HFF-Myc (cell line): ENCODE measurements around the gene ACER2.

Experiments used
- DNase-seq: peaks from one replicate; pipeline ENCODE4 v3.0.0-alpha.2; 2011; ENCODE audit warnings: low read depth; ENCODE audit errors: extremely low read depth
- H3K4me3 ChIP-seq: replicated peaks from 2 replicates; pipeline ENCODE4 v1.5.1; 2011; ENCODE audit warnings: low read depth, mild to moderate bottlenecking, control low read depth, low read length
- TF ChIP-seq, protein P1 (sequence below): IDR thresholded peaks from 2 replicates; pipeline ENCODE4 v1.5.1; 2012; ENCODE audit warnings: mild to moderate bottlenecking, low read depth, low read length, control low read depth; ENCODE audit errors: missing control alignments

Gene ACER2

DNA sequence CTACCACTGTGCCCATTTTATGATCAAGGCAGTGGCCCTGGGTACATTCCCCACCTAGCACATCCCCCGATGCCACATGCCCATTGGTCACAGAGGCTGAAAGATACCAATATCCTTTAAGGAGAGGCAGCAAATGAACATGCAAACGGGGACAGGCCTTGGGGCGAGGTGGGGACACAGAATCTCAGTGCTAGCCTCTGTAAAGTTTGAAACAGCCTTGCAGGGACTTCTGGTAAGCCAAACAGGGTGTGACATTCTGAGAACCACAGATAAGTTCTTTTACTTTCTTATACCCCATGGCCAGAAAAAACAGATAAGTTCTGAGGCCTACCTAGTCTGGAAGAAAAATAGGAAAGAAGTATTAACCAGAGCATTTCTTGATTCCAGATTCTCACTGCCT, 60.5 kb downstream of the ACER2 start:
- DNase-seq = no peak
- TF ChIP-seq, protein P1, sequence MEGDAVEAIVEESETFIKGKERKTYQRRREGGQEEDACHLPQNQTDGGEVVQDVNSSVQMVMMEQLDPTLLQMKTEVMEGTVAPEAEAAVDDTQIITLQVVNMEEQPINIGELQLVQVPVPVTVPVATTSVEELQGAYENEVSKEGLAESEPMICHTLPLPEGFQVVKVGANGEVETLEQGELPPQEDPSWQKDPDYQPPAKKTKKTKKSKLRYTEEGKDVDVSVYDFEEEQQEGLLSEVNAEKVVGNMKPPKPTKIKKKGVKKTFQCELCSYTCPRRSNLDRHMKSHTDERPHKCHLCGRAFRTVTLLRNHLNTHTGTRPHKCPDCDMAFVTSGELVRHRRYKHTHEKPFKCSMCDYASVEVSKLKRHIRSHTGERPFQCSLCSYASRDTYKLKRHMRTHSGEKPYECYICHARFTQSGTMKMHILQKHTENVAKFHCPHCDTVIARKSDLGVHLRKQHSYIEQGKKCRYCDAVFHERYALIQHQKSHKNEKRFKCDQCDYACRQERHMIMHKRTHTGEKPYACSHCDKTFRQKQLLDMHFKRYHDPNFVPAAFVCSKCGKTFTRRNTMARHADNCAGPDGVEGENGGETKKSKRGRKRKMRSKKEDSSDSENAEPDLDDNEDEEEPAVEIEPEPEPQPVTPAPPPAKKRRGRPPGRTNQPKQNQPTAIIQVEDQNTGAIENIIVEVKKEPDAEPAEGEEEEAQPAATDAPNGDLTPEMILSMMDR = no peak
- H3K4me3 ChIP-seq = no peak overlapping the region

DNA sequence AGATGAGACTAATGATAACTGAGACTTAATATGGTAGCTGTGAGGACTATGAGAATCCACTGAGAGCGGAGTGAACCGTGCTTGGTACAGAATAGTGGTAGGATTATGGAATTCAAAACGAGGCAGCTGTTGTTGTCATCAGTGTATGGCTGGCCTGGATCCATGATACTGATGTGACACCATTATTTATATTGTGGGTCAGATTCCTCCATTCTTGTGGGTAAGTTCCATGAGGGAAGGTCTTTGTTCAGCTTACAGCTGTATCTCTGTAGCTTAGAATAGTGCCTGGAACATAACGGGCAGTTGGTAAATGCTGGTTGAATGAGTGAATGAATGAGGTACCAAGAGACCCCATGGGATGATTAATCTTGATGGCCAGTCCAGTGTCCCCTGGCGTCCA, 61.8 kb downstream of the ACER2 start:
- DNase-seq = no peak
- TF ChIP-seq, protein P1 = no peak
- no peak overlapping the region for H3K4me3 ChIP-seq

DNA sequence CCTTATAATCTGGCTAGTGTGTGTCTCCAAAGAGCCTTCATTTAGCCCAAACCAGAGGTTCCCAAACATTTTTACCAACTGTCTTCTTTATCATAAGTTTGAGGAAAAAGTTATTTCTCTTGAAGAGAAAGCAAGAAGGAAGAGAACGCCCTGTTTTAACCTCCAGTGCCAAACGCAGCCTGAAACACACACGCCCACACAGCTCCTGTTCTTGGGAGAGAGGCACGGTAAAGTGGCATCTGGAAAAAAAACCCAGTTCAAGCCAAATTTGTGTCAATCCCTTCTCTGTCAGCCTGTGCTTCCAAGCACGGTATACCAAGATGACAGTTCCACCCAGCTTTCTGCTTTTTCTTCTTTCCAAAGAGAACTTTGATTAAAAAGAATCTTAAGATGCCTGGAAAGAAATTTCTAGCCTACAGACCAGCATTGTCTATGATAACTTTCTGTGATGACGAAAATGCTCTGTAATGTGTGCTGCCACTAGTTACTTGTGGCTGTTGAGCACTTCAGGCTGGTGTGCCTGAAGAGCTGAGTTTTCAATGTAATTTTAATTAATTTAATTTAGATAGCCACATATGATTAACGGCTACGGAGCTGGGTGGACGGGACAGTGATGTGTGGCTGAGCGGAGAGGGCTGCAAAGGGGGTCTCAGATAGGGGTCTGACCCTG, 62.3 kb downstream of the ACER2 start:
- H3K4me3 ChIP-seq = no peak overlapping the region
- no peak for DNase-seq
- TF ChIP-seq, protein P1 = no peak

DNA sequence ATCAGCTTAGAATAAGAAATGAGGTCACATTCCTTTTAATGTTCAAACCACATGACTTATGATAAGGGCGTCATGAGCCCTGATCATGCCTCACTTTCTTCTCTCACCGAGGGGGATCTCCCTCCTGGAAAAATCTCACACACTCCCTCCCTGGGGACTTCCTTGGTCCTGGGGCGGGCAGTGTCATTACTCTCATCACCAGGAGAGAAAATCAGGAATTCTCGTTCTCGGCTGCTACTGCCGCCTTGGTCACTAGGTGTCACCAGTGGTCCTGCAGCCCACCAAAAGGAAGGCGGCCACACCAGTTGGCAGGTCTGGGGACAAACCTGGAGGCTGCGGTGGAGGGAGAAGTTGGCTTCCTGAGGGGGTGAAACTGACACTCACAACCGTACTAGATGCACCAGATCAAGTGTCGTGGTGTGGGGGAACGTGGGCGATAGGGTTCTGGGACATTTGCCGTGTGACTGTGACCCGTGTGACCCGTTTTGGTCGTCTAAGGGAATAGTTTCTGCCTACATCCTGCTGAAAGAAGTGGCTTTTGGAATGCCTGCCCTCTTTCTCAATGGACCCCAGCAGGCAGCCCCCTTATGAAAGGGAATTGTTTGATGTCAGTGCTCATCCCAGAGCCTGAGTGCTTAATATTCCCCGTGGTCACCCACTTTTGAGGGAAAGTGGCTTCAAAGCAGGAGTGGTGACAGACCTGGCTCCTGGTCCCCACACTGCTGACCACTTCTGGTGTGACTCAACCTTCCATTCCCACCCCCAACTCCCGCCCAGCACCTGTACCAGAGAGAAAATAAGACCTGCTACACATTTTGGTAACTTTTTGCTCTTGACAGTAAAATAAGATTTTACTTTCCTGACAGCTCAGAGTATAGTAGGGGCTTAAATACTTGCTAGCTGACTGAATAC, 63.2 kb downstream of the ACER2 start:
- H3K4me3 ChIP-seq = no peak overlapping the region
- no peak for DNase-seq
- TF ChIP-seq, protein P1 = peak; percentile 87

DNA sequence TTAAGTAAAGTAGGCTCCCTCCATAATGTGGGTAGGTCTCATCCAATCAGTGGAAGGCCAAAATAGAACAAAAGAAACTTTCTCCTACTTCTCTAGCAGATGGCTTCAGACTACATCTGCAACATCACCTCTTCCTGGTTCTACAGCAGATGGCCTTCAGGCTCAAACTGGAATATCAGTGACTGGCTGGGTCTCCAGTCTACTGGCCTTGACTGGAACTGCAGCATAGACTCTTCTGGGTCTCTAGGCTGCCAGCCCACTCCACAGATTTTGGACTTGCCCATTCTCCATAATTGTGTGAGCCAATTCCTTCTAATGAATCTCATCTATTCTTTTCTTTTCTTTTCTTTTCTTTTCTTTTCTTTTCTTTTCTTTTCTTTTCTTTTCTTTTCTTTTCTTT, 64.8 kb downstream of the ACER2 start:
- TF ChIP-seq, protein P1 = no peak
- no peak overlapping the region for H3K4me3 ChIP-seq
- no peak for DNase-seq

DNA sequence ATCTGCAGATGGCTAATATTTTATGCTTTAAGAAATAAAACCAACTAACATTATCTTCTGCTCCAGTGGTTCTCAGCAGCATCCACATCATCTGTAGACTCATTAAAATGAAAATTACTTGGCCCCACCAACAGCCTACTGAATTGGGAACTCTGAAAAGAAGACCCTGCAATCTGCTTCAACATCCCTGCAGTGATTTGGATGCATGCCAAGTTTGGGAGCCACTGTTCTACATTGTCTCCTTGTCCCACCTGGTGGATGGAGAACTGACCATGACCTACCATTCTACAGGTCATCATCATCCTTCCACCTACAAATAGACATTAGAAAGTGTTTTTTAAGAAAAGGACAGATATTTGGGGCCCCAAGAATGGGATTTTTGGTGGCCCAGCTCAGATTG, 71.1 kb downstream of the ACER2 start:
- no peak overlapping the region for H3K4me3 ChIP-seq
- TF ChIP-seq, protein P1 = no peak
- DNase-seq = no peak
